ENCODE results near the gene ZNF592.

GRCh38 chr15:84810073-84810840 is 61.9 kb downstream of the ZNF592 start:
- TF ChIP-seq KDM5B (IDR thresholded peaks at IDR 0.05; ENCODE audit: insufficient replicate concordance, low read depth, low read length) (no peak), CTCF (IDR thresholded peaks at IDR 0.05 in 2 of 3, conservative IDR thresholded peaks at IDR 0.05 in 1 of 3; ENCODE audit: insufficient read depth in 2 of 3, low read depth in 1 of 3, low read length in 3 of 3) (no peak), POLR2AphosphoS5 (IDR thresholded peaks at IDR 0.05; ENCODE audit: control insufficient read depth, insufficient read depth, low read depth, low read length) (no peak), ZZZ3 (IDR thresholded peaks at IDR 0.05) (no peak), ZKSCAN8 (CRISPR knock-in tag; IDR thresholded peaks at IDR 0.05) (no peak), RCOR1 (IDR thresholded peaks at IDR 0.05; ENCODE audit: borderline replicate concordance in 1 of 2, low read depth in 2 of 2, low read length in 2 of 2) (no peak)

All from K562 (cell line).